ENCODE measurements around the gene OLFML2B.

The OLFML2B gene

GRCh38 chr1:162038624-162039023 is 15.0 kb upstream of the OLFML2B start:
- ChIA-PET CTCF (interaction anchor here (0.7 to 7.6 kb wide), 4 partner anchors 187 to 254 kb away, joined by 3 to 239 read pairs (median 4); no protein-coding TSS in a partner anchor), POLR2A (no interaction called here)
- Histone ChIP-seq H3K4me3 (ENCODE audit: low read depth, low read length) (no peak overlapping the region), H3K4me1 (ENCODE audit: control insufficient read depth, insufficient read depth, low read length) (no peaks in the 10 kb centered on the region), H3K9me3 (ENCODE audit: control insufficient read depth, insufficient read depth, low read depth, low read length) (no peaks in the 10 kb centered on the region), H3K27ac (ENCODE audit: extremely low read depth, low read depth, low read length) (no peak overlapping the region), H3K36me3 (ENCODE audit: control insufficient read depth in 2 of 2, insufficient read depth in 1 of 2, low read length in 2 of 2) (no peaks in the 10 kb centered on the region)
- no peak for TF ChIP-seq ZNF548 (tag by site-specific recombination; IDR thresholded peaks at IDR 0.05)
- TF ChIP-seq, protein P1, sequence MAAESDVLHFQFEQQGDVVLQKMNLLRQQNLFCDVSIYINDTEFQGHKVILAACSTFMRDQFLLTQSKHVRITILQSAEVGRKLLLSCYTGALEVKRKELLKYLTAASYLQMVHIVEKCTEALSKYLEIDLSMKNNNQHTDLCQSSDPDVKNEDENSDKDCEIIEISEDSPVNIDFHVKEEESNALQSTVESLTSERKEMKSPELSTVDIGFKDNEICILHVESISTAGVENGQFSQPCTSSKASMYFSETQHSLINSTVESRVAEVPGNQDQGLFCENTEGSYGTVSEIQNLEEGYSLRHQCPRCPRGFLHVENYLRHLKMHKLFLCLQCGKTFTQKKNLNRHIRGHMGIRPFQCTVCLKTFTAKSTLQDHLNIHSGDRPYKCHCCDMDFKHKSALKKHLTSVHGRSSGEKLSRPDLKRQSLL (tag by site-specific recombination; IDR thresholded peaks at IDR 0.05) = no peak
- peak; percentile 97 for TF ChIP-seq ZNF664 (tag by site-specific recombination; IDR thresholded peaks at IDR 0.05)
- TF ChIP-seq, protein P2, sequence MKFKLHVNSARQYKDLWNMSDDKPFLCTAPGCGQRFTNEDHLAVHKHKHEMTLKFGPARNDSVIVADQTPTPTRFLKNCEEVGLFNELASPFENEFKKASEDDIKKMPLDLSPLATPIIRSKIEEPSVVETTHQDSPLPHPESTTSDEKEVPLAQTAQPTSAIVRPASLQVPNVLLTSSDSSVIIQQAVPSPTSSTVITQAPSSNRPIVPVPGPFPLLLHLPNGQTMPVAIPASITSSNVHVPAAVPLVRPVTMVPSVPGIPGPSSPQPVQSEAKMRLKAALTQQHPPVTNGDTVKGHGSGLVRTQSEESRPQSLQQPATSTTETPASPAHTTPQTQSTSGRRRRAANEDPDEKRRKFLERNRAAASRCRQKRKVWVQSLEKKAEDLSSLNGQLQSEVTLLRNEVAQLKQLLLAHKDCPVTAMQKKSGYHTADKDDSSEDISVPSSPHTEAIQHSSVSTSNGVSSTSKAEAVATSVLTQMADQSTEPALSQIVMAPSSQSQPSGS (tag by site-specific recombination; IDR thresholded peaks at IDR 0.05; ENCODE audit: low read depth) = peak; percentile 88
- TF ChIP-seq ZNF629 (tag by site-specific recombination; IDR thresholded peaks at IDR 0.05) = 0 out of 2 replicates have a peak, but pooled peaks have one; percentile 20

DNA sequence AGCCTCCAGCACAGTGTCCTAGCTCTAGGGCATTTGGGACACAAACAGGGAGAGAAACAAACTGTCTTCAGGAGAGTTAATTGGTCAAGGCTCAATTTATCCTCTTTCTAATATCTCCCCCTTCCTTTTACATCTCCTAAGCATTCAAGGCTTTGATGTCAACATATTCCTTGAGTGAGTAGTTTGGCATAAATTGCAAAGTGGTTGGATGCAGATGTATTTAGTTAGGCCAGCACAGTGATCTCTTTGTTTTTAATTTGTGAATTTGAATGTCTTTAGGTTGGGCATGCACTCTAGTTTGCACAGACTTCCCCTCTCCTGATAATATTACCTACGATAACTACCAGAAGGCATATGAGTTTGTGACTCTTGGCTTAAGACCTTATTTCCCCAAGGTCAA is 12.5 kb upstream of the OLFML2B start:
- H3K4me1 ChIP-seq (ENCODE audit: control insufficient read depth, insufficient read depth, low read length) = no peaks in the 10 kb centered on the region
- POLR2A ChIA-PET = interaction anchor here (0.7 to 2.0 kb wide), 3 partner anchors 12 to 278 kb away, joined by 3 to 12 read pairs (median 4); partner anchors contain the start of gene OLFML2B
- H3K4me3 ChIP-seq (ENCODE audit: low read depth, low read length) = no peak overlapping the region
- CTCF ChIA-PET = interaction anchor here (0.6 to 7.6 kb wide), 19 partner anchors 12 to 568 kb away, joined by 3 to 239 read pairs (median 5); partner anchors contain the start of genes DUSP12 and OLFML2B
- H3K27ac ChIP-seq (ENCODE audit: extremely low read depth, low read depth, low read length) = no peak overlapping the region
- TF ChIP-seq OSR2 (tag by site-specific recombination; IDR thresholded peaks at IDR 0.05) (no peak), ZSCAN5A (tag by site-specific recombination; IDR thresholded peaks at IDR 0.05) (no peak), ZNF132 (tag by site-specific recombination; IDR thresholded peaks at IDR 0.05; ENCODE audit: borderline replicate concordance) (no peak), ZNF626 (tag by site-specific recombination; IDR thresholded peaks at IDR 0.05) (no peak), ZNF624 (tag by site-specific recombination; IDR thresholded peaks at IDR 0.05) (no peak)
- H3K9me3 ChIP-seq (ENCODE audit: control insufficient read depth, insufficient read depth, low read depth, low read length) = no peaks in the 10 kb centered on the region
- H3K36me3 ChIP-seq (ENCODE audit: control insufficient read depth in 2 of 2, insufficient read depth in 1 of 2, low read length in 2 of 2) = no peaks in the 10 kb centered on the region

DNA sequence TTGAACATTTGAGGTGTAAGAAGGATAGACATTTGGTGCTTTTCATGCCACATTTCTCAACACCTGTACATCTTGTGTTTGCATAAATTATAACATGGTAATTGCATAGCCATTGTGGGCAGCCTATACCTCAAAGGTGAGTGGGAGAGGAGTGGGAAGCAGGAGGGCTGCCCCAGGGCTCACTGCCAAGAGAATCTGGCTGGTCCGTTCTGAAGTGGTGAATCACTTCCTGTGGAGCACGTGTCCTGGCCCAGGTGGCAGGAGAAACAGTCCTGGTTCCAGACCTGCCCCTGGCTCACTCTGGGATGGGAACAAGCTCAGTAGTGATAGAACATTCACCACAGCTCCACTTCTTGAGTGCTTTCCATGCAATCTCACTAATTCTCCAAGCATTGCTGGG is 11.6 kb upstream of the OLFML2B start:
- Histone ChIP-seq H3K9me3 (ENCODE audit: control insufficient read depth, insufficient read depth, low read depth, low read length) (no peaks in the 10 kb centered on the region), H3K4me1 (ENCODE audit: control insufficient read depth, insufficient read depth, low read length) (no peaks in the 10 kb centered on the region), H3K36me3 (ENCODE audit: control insufficient read depth in 2 of 2, insufficient read depth in 1 of 2, low read length in 2 of 2) (no peaks in the 10 kb centered on the region), H3K27ac (ENCODE audit: extremely low read depth, low read depth, low read length) (no peak overlapping the region), H3K4me3 (ENCODE audit: low read depth, low read length) (no peak overlapping the region)
- CTCF ChIA-PET = interaction anchor here (0.6 to 7.6 kb wide), 8 partner anchors 9 to 802 kb away, joined by 3 to 239 read pairs (median 4); partner anchors contain the start of gene OLFML2B
- POLR2A ChIA-PET = interaction anchor here (1.1 kb wide), 1 partner anchor 286 kb away, joined by 4 read pairs; the partner anchor contains the start of gene DUSP12
- TF ChIP-seq ZNF747 (tag by site-specific recombination; IDR thresholded peaks at IDR 0.05) (no peak), ZNF707 (tag by site-specific recombination; IDR thresholded peaks at IDR 0.05) (no peak), OSR2 (tag by site-specific recombination; IDR thresholded peaks at IDR 0.05) (no peak), ZNF629 (tag by site-specific recombination; IDR thresholded peaks at IDR 0.05) (no peak), ZBTB48 (tag by site-specific recombination; IDR thresholded peaks at IDR 0.05) (no peak), ZFHX2 (tag by site-specific recombination; conservative IDR thresholded peaks at IDR 0.05) (peak; percentile 94), KLF1 (tag by site-specific recombination; IDR thresholded peaks at IDR 0.05) (no peak), CTCF (tag by site-specific recombination; IDR thresholded peaks at IDR 0.05) (no peak), ZNF416 (tag by site-specific recombination; IDR thresholded peaks at IDR 0.05) (no peak), PRDM6 (tag by site-specific recombination; IDR thresholded peaks at IDR 0.05) (no peak), SP3 (tag by site-specific recombination; IDR thresholded peaks at IDR 0.05) (no peak), ZNF350 (tag by site-specific recombination; IDR thresholded peaks at IDR 0.05) (no peak), ZNF555 (tag by site-specific recombination; conservative IDR thresholded peaks at IDR 0.05) (no peak), ZNF600 (tag by site-specific recombination; IDR thresholded peaks at IDR 0.05) (0 out of 2 replicates have a peak, but pooled peaks have one; percentile 40), ZNF184 (tag by site-specific recombination; IDR thresholded peaks at IDR 0.05) (no peak), ZNF560 (tag by site-specific recombination; IDR thresholded peaks at IDR 0.05; ENCODE audit: borderline replicate concordance) (no peak), GLIS2 (tag by site-specific recombination; IDR thresholded peaks at IDR 0.05) (no peak)

All from HEK293 (cell line).